Occipital lobe (tissue), 2 donors: Measurements from ENCODE around the gene ZNF280C. TPM values are rescaled to one million over a fixed set of nuclear protein-coding genes. Genes with fewer than 3 reads are reported as not detected.
A peak's percentile ranks its signal among the peaks of the same experiment; 100 is the strongest.
"Not testable (repeated sequence)": the region's sequence is repeated elsewhere in the genome, so short reads cannot be mapped to it uniquely, and the experiment has no call there.

ENCODE experiments used
- DNase-seq: peaks from one replicate; lab custom pipeline; 2025; lab: John Stamatoyannopoulos, UW
- total RNA-seq: library from RNA; depleted of rRNA; stranded (reverse); fragments of >200 nt; gene quantifications from one replicate; pipeline ENCODE4 v1.2.3, GENCODE V29; 2014

The ZNF280C gene
- total RNA-seq, 1 donor from 2014 or later = 13.9 TPM

DNA sequence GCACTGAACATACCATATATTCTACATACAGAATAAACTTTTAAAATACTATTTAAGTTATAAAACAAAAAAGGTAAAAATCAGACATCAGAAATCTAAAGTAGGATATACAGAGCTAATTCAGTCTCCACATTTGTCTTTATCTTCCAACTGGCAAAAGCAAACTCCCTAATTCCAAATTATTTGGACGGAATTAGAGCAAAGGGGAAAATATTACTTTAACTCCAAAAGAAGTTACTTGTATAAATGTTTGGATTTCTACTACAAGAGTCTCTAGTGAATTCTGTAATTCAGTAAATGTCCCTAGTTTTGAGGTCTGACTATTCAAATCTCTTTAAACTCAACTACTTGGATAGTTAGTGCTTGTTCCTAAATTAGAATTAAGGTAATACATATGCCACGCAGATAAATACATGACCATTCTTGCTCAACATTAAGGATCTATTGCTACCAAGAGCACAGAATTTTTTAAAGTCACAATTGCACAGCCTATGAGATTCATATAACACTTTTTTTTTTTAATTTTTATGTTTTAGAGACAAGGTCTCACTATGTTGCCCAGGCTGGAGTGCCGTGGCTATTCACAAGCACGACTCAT is 7.3 kb downstream of the ZNF280C start:
- no peak for DNase-seq

DNA sequence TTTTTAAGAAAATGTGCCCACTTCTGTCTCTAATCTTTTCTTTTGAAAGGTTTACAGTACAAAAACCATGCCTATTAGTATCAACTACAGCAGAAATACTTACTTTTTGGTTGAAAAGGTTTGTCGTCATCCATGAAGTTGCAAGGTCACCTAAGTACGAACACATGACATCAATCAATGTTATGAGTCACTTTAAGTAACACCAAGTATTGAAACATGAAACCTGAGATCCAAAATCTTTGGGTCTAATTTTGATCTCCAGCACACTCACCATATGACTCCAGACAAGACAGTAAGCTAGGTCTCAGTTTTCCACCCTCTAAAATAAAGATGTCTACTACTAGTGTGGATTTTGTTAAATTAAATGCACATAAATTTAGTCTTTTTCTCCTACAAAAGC is 8.4 kb downstream of the ZNF280C start:
- DNase-seq = no peak

DNA sequence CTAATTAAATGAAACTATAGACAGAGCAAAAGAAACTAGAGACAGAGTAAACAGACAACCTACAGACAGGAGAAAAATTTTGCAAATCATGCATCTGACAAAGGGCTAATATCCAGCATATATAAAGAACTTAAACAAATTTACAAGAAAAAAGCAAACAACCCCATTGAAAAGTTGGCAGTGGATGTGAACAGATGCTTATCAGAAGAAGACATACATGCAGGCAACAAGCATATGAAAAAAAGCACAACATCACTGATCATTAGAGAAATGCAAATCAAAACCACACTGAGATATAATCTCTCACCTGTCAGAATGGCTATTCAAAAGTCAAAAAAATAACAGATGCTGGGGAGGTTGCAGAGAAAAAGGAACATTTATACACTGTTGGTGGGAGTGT is 14.8 kb downstream of the ZNF280C start:
- DNase-seq = no peak

DNA sequence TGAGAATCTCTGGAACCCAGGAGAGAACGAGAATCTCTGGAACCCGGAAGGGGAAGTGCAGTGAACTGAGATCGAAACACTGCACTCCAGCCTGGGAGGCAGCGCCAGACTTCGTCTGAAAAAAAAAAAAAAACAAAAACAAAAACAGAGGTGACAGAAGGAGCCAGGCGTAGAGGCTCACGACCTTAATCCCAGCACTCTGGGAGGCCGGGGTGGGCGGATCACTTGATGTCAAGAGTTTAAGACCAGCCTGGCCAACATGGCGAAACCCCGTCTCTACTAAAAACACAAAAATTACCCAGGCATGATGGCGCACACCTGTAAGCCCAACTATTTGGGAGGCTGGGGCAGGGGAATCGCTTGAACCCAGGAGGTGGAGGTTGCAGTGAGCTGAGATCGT is 17.0 kb downstream of the ZNF280C start:
- DNase-seq = no peak

DNA sequence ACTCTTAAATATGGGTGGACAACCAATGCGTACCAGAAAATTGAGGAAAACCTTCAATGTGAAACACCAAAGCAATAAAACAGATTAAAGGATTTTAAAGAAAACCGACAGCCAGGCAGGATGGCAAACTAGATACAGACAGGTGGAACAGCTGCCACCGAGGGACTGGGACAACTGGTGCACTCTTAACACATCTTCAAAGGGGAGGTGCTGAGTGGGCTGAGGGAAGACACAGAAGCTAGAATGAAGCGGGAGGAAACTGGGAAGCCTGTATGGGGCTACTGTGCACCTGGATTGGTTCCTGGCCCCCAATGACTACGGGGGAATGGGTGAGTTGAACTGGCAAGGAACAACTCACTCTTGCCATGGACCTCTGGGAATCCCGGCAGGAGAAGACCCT is 20.7 kb downstream of the ZNF280C start:
- no peak for DNase-seq

DNA sequence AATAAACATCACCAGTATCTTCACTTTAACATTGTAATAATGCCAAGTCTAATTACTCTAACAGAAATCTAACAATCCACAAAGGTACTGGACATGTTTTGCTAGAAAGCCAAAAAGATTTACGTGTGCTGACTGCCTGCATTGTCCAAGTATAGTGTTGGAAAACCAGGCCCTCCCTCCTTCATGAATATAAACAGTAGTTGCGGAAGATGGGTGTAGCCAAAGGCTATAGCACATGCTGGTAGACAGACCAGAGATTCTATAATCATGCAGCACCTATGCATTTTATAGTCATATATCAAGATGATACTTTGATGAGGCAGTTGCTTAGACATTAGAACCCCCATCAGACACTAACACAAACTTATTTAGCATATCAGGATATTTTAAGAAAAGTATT is 22.6 kb downstream of the ZNF280C start:
- DNase-seq = no peak

DNA sequence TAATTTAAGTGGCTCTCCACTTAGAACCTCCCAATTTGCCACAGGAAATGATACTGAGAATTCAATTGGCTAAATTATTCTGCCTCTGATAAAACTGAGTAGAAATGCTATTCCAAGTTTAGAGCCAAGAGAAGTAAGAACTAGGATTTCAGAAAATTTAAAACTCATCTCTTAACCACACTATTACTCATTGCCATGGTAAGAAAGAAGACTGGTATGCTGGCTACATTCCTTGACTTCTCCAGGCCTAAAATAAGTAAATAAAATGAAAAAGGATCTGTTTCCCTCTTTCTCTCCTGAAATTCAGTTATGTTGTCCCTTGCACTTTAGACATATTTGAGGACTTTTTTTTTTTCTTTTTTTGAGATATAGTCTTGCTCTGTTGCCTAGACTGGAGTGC is 23.3 kb downstream of the ZNF280C start:
- no peak for DNase-seq

DNA sequence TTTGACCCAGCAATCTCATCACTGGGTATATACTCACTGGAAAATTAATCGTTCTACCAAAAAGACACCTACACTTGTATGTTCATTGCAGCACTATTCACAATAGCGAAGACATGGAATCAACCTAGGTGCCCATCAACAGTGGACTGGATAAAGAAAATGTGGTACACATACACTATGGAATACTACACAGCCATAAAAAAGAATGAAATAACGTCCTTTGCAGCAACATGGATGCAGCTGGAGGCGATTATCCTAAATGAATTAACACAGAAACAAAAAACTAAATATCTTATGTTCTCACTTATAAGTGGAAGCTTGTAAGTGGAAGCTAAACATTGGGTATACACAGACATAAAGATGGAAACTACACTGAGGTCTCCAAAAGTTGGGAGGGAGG is 37.5 kb downstream of the ZNF280C start:
- not testable (repeated sequence) for DNase-seq

DNA sequence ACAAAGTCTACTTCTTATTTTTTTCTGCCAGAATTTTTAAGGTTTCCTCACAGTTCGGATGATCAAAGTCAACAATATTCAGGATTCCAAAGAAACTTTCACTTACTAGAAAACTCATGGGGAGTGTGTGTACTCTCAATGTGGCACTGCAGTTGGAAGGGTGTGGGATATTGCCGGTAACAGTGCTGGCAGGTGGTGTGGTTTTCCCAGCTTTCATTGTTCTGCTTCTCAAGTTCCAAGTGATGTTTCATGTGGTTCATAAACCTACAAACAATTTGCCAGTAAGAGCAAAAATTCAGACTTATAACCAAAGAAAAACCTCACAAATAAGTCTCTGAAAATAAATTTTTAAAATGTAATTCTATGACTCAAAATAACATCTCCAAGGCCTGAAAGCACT is 39.8 kb downstream of the ZNF280C start:
- no peak for DNase-seq

DNA sequence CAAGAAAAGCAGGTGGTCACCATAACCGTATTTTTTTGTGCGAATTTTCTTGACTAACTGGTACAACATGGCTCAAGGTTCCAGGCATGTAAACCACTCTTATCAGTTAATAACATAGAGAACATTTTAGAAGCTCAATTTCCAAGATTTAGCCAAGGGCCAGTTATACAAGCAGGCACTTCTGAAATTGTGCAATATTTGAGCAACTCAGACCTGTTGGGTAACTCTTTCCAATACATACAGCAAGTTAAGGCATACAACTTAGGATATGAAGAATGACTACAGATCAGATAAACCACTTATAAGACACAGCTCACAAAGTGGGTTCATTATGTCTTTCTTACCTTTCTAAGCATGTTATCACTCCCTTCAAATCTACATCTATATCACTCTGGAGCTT is 43.9 kb downstream of the ZNF280C start:
- no peak for DNase-seq

DNA sequence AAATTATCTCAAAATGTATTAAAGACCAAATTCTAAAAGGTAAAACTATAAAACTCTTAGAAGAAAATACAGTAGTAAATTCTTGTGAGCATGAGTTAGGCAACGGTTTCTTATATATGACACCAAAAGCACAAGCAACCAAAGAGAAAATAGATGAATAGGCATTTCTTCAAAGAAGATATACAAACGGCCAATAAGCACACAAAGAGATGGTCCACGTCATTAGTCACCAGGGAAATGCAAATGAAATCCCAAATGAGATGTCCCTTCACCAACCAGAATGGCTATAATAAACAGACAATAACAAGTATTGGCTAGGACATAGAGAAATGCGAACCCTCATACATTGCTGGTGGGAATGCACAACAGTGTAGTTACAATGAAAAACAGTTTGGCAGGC is 52.4 kb downstream of the ZNF280C start:
- DNase-seq = no peak

DNA sequence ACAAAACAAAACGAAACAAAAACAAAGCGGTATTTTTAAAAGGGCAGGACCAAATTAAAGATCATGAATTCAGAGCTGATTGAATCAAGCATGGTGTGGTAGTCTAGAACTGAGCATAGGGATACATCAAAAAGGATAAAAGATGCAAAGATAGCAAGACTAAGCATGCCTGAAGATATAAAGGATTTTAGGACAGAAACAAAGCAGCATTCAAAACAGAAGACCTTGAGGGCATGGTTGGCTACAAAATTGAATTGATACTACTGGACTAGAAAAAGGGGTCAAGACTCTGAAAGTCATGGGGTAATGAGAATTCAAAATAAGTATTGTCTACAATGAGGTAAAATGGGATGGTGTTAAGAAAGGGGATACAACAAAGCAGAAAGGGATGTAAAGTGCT is 55.3 kb downstream of the ZNF280C start:
- DNase-seq = no peak

DNA sequence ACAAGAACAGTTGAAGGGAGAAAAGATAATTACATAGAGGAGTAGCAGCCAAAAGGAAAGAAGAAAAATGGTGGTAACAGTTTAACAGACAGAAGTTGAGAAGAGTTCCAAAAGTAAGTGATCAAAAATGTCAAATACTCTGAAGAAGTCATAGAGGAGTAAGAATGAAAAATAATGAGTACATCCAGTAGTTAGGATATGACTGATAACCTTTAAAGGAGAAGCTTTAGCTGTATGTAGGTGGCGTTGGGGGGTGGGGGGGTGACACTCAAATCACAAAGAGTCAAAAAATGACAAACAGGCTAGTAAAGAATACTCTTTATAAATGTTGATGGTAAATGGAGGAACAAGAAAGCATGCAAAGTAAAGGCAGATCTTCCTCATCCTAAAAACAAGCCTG is 56.3 kb downstream of the ZNF280C start:
- DNase-seq = no peak

DNA sequence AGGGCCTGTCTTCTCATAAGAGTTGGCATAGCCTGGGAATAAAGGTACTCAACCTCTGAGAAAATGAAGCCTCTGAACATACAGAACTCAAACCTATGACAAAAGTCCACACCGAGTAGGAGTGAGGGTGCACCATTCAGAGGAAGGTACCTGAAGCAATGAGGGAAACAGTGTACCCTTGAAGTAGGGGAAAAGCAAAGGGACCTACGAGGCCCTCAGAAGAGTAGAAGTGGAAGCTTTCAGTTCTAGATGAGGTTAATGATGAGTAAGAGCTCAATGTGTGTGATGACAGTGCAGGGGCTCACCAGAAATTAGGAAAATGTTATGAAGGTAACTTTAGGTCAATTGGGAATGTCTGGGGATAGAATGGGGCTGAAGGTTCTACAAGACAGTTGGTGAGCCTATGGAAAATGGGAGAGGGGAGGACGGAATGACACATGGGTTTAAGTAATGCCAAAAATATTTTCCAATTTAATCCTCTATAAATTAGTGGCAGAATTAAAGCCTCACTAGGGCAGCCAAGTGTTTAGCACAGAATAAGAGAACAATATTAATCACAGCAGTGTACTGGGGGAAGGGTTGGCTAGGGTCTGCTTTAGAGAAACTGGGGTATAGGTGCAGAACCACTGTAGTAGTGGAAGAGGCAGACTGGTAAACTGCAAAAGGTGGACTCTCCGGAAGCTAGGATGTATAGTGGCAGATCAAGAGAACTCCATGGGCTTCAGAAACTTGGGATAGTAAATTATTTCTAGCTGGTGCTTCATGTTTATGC is 57.1 kb downstream of the ZNF280C start:
- no peak for DNase-seq

DNA sequence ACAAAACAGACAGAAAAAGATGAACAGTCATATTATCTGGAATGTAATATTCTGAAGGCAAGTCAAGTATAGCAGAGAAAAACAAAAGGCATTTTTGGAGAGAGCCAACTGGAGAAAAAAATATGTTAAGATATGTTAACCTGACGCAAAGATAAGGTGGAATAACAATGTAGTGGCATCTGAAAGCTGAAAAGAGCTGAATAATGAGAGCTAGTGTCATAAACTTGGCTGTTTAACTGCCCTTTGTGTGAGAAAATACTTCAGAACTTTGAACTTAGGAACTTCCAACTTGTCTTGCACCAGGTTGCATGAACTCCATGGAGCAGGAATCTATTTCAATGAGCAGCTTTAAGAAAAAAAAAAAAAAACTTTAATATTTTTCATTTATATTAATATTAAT is 64.1 kb downstream of the ZNF280C start:
- no peak for DNase-seq

DNA sequence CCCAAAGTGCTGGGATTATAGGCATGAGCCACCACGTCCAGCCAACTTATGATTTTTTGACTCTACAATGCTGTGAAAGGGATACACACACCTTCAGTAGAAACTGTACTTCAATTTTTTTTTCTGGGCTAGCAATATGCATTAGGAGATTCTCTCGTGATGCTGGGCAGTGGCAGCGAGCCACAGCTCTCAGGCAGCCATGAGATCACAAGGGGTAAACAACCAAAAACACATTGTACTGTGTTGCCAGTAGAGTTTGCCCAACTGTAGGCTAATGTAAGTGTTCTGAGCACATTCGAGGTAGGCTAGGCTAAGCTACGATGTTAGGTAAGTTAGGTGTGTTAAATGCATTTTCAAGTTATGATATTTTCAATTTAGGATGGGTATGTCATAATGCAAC is 71.2 kb downstream of the ZNF280C start:
- DNase-seq = no peak

DNA sequence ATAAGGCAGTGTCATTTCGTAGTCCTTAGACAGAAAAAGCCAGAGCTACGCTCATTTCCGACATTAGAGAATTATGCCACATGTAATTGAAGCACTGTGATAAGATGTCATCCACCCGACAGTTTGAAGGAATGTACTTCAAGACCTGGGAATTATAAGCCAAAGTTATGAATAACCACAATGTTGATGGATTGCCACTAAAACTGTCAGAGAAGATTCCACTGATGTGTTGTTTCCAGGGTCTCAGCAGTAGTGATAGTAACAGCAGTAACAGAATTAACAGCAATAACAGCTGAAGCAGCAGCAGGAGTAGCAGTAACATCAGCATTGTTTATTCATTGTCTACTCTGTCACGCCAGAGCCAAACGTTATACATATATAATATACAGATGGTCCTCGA is 72.2 kb downstream of the ZNF280C start:
- DNase-seq = no peak

DNA sequence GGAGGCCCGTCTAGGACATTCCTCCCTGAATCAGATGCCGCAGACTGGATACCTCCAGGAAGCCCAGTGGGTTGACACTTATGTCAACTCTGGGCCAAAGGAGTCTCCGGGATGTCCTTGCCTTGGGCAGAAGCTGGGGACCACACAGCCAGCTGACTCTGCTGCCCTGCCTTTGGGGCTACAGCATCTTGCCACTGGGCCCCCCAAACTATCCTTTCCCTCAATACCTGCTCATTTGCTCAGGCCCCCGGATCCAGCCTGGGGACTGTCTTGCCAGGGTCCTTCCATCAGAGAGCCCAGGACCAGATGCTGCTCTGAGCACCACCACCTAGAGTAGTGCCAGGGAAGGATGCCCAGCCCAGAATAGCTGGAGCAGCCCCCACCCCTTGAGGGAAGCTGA is 77.9 kb downstream of the ZNF280C start:
- no peak for DNase-seq

DNA sequence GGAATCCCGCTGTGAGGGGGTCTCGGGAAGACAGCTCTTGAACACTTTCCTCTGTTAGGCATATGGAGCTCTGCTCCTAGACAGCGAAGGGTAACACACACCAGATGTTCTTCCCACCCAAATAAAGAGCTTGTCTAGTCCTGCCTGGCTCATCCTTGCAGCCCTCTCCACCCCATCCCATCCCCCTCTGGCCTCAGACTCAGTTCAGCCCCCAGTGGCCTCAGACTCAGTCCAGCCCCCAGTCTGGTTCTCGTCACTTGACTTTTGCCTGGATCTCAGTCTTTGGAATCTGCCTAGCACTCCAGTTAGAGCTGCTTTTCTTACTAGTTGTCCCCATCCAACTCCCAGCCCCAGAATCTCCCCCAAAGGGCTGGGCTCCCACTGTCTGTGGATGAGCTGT is 82.0 kb downstream of the ZNF280C start:
- no peak for DNase-seq

DNA sequence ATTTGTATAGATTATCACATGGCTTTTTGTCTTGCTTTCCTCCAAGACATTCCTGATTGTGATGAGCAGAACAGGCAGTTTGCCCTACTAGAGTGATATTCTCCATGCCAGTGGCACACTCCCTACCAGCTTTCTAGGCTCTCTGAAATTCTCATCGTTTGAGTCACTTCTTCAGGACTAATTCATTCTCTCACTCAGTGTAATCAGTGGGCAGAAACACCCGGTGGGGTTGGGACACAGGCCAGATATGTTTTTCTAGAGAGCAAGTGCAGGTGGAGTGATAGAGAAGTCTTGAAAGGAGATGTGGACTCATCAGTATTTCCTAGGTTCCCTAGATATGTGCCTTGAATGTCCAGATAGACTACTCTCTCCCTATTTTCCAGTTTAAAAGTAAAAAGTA is 83.8 kb downstream of the ZNF280C start:
- no peak for DNase-seq

DNA sequence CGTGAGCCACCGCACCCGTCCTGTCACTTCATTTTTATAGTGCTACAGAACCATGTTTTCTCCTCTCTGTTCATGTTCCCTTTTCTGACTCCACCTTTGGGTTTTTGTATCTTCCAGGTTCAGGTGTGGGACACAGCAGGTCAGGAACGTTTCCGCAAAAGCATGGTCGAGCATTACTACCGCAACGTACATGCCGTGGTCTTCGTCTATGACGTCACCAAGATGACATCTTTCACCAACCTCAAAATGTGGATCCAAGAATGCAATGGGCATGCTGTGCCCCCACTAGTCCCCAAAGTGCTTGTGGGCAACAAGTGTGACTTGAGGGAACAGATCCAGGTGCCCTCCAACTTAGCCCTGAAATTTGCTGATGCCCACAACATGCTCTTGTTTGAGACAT is 84.5 kb downstream of the ZNF280C start:
- no peak for DNase-seq

DNA sequence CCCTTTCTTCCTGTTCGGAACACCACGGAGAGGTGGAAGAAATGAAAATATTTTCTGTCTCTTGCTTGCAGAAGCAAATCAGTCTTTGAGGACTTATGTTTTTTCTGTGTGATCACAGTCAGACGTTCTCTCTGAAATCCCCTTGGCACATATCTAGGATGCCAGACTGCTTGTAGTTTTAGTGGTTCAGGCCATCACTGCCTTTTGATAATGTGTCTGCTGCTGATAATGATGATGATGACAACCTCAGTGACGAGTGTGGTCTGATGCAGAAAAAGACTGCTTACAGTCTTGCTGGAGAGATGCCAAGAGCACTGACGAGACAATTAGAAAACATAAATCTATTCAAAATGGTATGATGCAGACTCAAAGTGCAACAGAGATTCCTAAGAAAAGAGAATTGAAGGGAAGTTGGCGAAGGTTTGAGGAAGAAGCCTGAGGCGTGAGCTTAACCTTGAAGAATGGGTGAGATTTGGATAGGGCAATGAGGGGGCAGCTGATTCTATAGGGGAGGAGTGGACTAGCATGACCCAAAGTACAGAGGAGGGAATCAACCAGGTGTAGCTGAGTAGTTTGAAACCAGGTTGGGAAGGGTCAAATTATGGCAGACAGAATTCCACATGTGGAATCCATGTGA is 89.0 kb downstream of the ZNF280C start:
- DNase-seq = no peak

DNA sequence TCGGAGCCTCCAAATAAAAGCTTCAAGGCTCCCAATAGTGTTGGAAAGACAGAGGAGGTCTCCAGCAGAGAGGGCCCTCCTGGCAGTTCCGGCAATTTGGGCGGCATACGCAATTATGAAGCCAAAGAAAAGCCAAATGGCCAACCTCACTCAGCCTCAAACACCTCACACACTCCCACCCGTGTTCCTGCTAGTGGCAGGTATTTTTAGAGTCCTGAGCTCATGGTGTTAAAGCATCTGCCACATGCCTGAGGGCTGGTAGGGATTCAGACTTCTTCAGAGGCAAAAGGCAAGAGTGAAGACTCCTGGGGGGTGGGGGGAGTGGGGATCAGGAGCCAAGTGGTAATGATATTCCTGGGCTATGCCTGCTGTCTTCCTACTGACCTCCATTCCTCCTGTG is 89.5 kb downstream of the ZNF280C start:
- peak; percentile 60 for DNase-seq
